Uterus (tissue), 2 donors: ENCODE data around the gene CTNND2.

Experiments used
- POLR2A ChIP-seq, 2 donors: fragments of 450-650 bp; IDR thresholded peaks; one replicate each; pipeline ENCODE4 v1.6.1; 2016; ENCODE audit warnings: antibody characterized with exemption in 2 of 2, mild to moderate bottlenecking in 1 of 2, moderate library complexity in 1 of 2
- TF ChIP-seq, protein P1 (sequence below), 4 experiments: fragments of 200-600 bp in 2 of 4; fragments of 450-650 bp in 2 of 4; sonication (generic) in 2 of 4; IDR thresholded peaks; one replicate each; pipeline ENCODE4 v1.5.1; 2016 to 2019; ENCODE audit warnings: antibody characterized with exemption in 4 of 4, mild to moderate bottlenecking in 2 of 4, moderate library complexity in 1 of 4

DNA sequence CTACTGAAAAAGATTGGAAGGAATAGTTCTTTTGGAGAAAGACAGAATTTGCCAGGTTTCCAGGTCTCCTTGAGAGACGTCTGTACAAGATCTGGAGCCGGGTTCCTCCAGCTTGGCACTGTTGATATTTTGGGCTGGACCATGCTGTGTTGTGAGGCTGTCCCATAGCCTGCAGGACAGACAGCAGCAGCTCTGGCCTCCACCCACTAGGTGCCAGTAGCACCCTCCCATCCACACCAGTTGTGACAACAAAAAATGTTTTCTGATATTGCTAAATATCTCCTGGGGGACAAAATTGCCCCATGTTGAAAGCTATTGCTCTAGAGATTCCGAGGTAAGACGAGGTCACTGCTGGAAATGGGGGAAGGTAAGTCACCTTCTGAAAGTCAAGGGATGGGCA, 855.5 kb downstream of the CTNND2 start:
- TF ChIP-seq, protein P1, sequence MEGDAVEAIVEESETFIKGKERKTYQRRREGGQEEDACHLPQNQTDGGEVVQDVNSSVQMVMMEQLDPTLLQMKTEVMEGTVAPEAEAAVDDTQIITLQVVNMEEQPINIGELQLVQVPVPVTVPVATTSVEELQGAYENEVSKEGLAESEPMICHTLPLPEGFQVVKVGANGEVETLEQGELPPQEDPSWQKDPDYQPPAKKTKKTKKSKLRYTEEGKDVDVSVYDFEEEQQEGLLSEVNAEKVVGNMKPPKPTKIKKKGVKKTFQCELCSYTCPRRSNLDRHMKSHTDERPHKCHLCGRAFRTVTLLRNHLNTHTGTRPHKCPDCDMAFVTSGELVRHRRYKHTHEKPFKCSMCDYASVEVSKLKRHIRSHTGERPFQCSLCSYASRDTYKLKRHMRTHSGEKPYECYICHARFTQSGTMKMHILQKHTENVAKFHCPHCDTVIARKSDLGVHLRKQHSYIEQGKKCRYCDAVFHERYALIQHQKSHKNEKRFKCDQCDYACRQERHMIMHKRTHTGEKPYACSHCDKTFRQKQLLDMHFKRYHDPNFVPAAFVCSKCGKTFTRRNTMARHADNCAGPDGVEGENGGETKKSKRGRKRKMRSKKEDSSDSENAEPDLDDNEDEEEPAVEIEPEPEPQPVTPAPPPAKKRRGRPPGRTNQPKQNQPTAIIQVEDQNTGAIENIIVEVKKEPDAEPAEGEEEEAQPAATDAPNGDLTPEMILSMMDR (IDR thresholded peaks at IDR 0.05): no peak
- no peak for TF ChIP-seq POLR2A (IDR thresholded peaks at IDR 0.05)
